GM12878 (cell line): ENCODE results near the gene SLC6A12. TPM values are rescaled to one million over a fixed set of nuclear protein-coding genes. Genes with fewer than 3 reads are reported as not detected.

ENCODE experiments used
- ATAC-seq: fragments of 200-7000 bp; cut with Tn5 transposase; 3 replicates; pipeline ENCODE4 v1.9.1; 2020; ENCODE audit warnings: mild to moderate bottlenecking, moderate library complexity
- BruUV-seq: library from RNA; stranded (reverse); fragments of 400-500 nt; replicated peaks from 2 replicates; lab custom pipeline; 2021; lab: Mats Ljungman, UMichigan
- CTCF ChIA-PET: fragments of 300-600 bp; sonication (Branson Sonifier 250); formaldehyde crosslinking; extraction: SDS; loops from one replicate; lab custom pipeline; 2021; ENCODE audit warnings: inconsistent platforms; lab: Yijun Ruan, JAX
- POLR2A ChIA-PET: fragments of 350-600 bp; formaldehyde crosslinking; extraction: SDS; loops from one replicate; lab custom pipeline; 2021; ENCODE audit warnings: inconsistent platforms; lab: Charles Lee
- RAD21 ChIA-PET: fragments of 300-600 bp; sonication (Branson Sonifier 250); formaldehyde crosslinking; loops from one replicate; lab custom pipeline; 2023; ENCODE audit warnings: antibody characterized with exemption; ENCODE audit not compliant: unreplicated experiment; lab: Charles Lee
- SMC1A ChIA-PET: fragments of 300-600 bp; sonication (Branson Sonifier 250); formaldehyde crosslinking; loops from one replicate; lab custom pipeline; 2023; ENCODE audit not compliant: unreplicated experiment, uncharacterized antibody; lab: Charles Lee
- DNase-seq: peaks from one replicate; pipeline ENCODE4 v3.0.0-alpha.2; 2011; ENCODE audit warnings: low read depth, low spot score
- FAIRE-seq: peaks from 3 replicates; lab custom pipeline; 2011; peaks lifted over from hg19 to GRCh38; lab: Jason Lieb, UNC
- H2AFZ ChIP-seq: 2 replicates; pipeline ENCODE4 v1.6.0; 2011; ENCODE audit warnings: low read depth, low read length, control low read depth; ENCODE audit not compliant: control insufficient read depth
- H3K27ac ChIP-seq: 2 replicates; pipeline ENCODE4 v1.5.1; 2011; ENCODE audit warnings: control low read depth; ENCODE audit not compliant: control insufficient read depth, insufficient read depth
- H3K27me3 ChIP-seq, 2 experiments: replicated peaks in 1 of 2; 2 replicates each; pipeline versions ENCODE4 v1.6.0 to v1.6.1; 2011; ENCODE audit warnings: low read length in 1 of 2; ENCODE audit not compliant: control insufficient read depth in 2 of 2, insufficient read depth in 2 of 2
- H3K36me3 ChIP-seq, 2 experiments: 2 replicates each; pipeline ENCODE4 v1.5.1; 2011; ENCODE audit warnings: low read length in 1 of 2; ENCODE audit not compliant: control insufficient read depth in 2 of 2, insufficient read depth in 2 of 2
- H3K4me1 ChIP-seq: 2 replicates; pipeline ENCODE4 v1.6.1; 2011; ENCODE audit warnings: mild to moderate bottlenecking, low read length, moderate library complexity, mixed read lengths; ENCODE audit not compliant: control insufficient read depth, insufficient read depth
- H3K4me2 ChIP-seq: 2 replicates; pipeline ENCODE4 v1.6.0; 2011; ENCODE audit warnings: control low read depth; ENCODE audit not compliant: control insufficient read depth, insufficient read depth
- H3K4me3 ChIP-seq: fragments of 200-600 bp; sonication (generic); 2 replicates; pipeline ENCODE4 v1.5.1; 2016
- H3K79me2 ChIP-seq: 2 replicates; pipeline ENCODE4 v1.6.0; 2011; ENCODE audit warnings: low read length; ENCODE audit not compliant: control insufficient read depth, insufficient read depth
- H3K9ac ChIP-seq: 2 replicates; pipeline ENCODE4 v1.8.0; 2011; ENCODE audit warnings: low read length, control low read depth, mixed read lengths; ENCODE audit not compliant: control insufficient read depth, insufficient read depth
- H3K9me3 ChIP-seq: replicated peaks from 3 replicates; pipeline ENCODE4 v1.5.1; 2011; ENCODE audit warnings: mild to moderate bottlenecking, low read length; ENCODE audit not compliant: control insufficient read depth, insufficient read depth
- H4K20me1 ChIP-seq: 2 replicates; pipeline ENCODE4 v1.6.0; 2011; ENCODE audit not compliant: control insufficient read depth, insufficient read depth
- ATF7 ChIP-seq: fragments of 450-650 bp; IDR thresholded peaks from 2 replicates; pipeline ENCODE4 v1.6.1; 2016; ENCODE audit warnings: low read depth, mild to moderate bottlenecking
- CBX5 ChIP-seq: sonication (generic); IDR thresholded peaks from 2 replicates; pipeline ENCODE4 v1.6.1; 2016; ENCODE audit warnings: low read depth, moderate library complexity, mild to moderate bottlenecking, inconsistent platforms
- HCFC1 ChIP-seq: fragments of 150-350 bp; IDR thresholded peaks from 2 replicates; pipeline ENCODE4 v1.6.1; 2014; ENCODE audit warnings: low read length
- PML ChIP-seq: IDR thresholded peaks from 2 replicates; pipeline ENCODE4 v1.6.1; 2012; ENCODE audit warnings: low read length, inconsistent platforms
- SIN3A ChIP-seq: IDR thresholded peaks from 2 replicates; pipeline ENCODE4 v1.6.1; 2012; ENCODE audit warnings: low read depth, low read length, improper control_type of control experiment
- SREBF2 ChIP-seq: IDR thresholded peaks from 2 replicates; pipeline ENCODE4 v1.6.1; 2012; ENCODE audit warnings: mild to moderate bottlenecking, low read length
- STAT3 ChIP-seq: IDR thresholded peaks from 2 replicates; pipeline ENCODE4 v1.6.1; 2011; ENCODE audit warnings: low read depth, low read length, improper control_type of control experiment
- SUPT20H ChIP-seq: IDR thresholded peaks from 2 replicates; pipeline ENCODE4 v1.6.1; 2011; ENCODE audit warnings: low read depth, mild to moderate bottlenecking, low read length, moderate library complexity, borderline replicate concordance; ENCODE audit not compliant: control insufficient read depth
- TAF1 ChIP-seq: IDR thresholded peaks from 2 replicates; pipeline ENCODE4 v1.6.1; 2011; ENCODE audit warnings: mild to moderate bottlenecking, low read depth, low read length, borderline replicate concordance
- ZNF24 ChIP-seq: fragments of 450-650 bp; IDR thresholded peaks from 2 replicates; pipeline ENCODE4 v1.6.1; 2017; ENCODE audit warnings: antibody characterized with exemption, mild to moderate bottlenecking
- ZSCAN29 ChIP-seq: fragments of 450-650 bp; IDR thresholded peaks from 2 replicates; pipeline ENCODE4 v1.6.1; 2017; ENCODE audit warnings: mild to moderate bottlenecking, moderate library complexity
- WGBS: methylation state at CpG from one replicate; pipeline ENCODE4 v1.1.6; 2016; ENCODE audit warnings: low lambda C conversion rate; ENCODE audit not compliant: insufficient replicate concordance, insufficient coverage; ENCODE audit errors: missing lambda C conversion rate; 5-methylcytosine and 5-hydroxymethylcytosine counted together
- in situ Hi-C: fragments of 300-500 bp; cut with MboI; formaldehyde crosslinking; loops from 9 replicates; pipeline ENCODE4 v1.14.3; 2018; ENCODE audit warnings: mixed read lengths
- intact Hi-C: fragments of 100-400 bp; cut with micrococcal nuclease; formaldehyde crosslinking; loops from one replicate; pipeline ENCODE4 v1.14.2; 2022; ENCODE audit not compliant: unreplicated experiment
- polyA plus RNA-seq, 11 experiments: library from polyadenylated mRNA; depleted of rRNA in 4 of 11; unstranded in 6 of 11; stranded (reverse) in 5 of 11; fragments of >200 nt; fragmentation: Nextera tagmentation in 4 of 11; fragmentation: Illumina TruSeq in 1 of 11; extraction: Ambion mirVana in 4 of 11; extraction: Trizol in 1 of 11; gene quantifications; 1 replicate in 1 of 11; 2 replicates in 10 of 11; pipeline versions ENCODE4 v1.2.1 to v1.2.3, GENCODE V29; 2011 to 2016; ENCODE audit warnings: inconsistent platforms in 2 of 11, missing spikeins in 2 of 11, low read depth in 1 of 11
- total RNA-seq, 4 experiments: library from RNA; depleted of rRNA in 3 of 4; stranded (reverse); fragments of >200 nt in 3 of 4; fragmentation: Illumina TruSeq in 1 of 4; extraction: Trizol in 1 of 4; gene quantifications; 2 replicates each; pipeline versions ENCODE4 v1.2.1 to v1.2.3, GENCODE V29; 2013 to 2021
- TF ChIP-seq, protein P1 (sequence below): IDR thresholded peaks from 2 replicates; pipeline ENCODE4 v1.6.1; 2011; ENCODE audit warnings: low read depth, mild to moderate bottlenecking, low read length, moderate library complexity, borderline replicate concordance; ENCODE audit errors: extremely low read depth
- TF ChIP-seq, protein P2 (sequence below): fragments of 450-650 bp; IDR thresholded peaks from 2 replicates; pipeline ENCODE4 v1.6.1; 2014; ENCODE audit warnings: mild to moderate bottlenecking

Gene SLC6A12
- total and polyA plus RNA-seq, 10 of the 15 experiments (the other 5 are each of a cell fraction or from before 2014, with no cell fraction given) = 0.06 to 0.11 (median 0.07) TPM; not detected in 7

DNA sequence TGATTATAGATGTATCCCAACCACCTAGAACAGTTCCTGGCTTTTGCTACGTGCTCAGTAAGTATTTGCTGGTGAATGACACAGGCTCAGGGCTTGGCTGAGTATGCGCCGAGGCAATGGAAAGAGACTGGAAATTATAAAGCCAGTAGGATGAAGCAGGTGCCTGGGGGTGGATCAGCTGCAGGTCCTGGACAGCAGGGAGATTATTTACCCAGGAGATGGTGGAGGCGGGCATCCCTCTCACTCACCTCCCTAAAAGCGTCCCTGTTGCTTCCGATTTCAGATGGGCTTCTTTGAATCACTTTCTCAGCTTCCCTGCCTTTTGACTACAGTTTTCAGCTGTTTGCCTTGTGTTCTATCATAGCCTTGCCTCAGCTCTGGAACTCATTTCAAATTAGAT lies 42.3 kb upstream of the SLC6A12 start:
- H3K79me2 ChIP-seq = no peaks in the 10 kb centered on the region
- RAD21 ChIA-PET = no interaction called here
- H3K4me3 ChIP-seq = no peak overlapping the region
- FAIRE-seq = no peak
- POLR2A ChIA-PET = no interaction called here
- H2AFZ ChIP-seq = no peak overlapping the region
- no peaks in the 10 kb centered on the region for H3K9me3 ChIP-seq
- no peak overlapping the region for H3K9ac ChIP-seq
- BruUV-seq = no TSS peak
- no peaks in the 10 kb centered on the region for H3K4me1 ChIP-seq
- SMC1A ChIA-PET = no interaction called here
- H3K27me3 ChIP-seq = peaks cover 0 to 6% of the 10 kb centered on the region in 2 experiments; a peak in 2 of 4 replicates
- H3K36me3 ChIP-seq = no peaks in the 10 kb centered on the region
- no peak for DNase-seq
- H4K20me1 ChIP-seq = no peaks in the 10 kb centered on the region
- TF ChIP-seq PML = no peak
- TF ChIP-seq, protein P1, sequence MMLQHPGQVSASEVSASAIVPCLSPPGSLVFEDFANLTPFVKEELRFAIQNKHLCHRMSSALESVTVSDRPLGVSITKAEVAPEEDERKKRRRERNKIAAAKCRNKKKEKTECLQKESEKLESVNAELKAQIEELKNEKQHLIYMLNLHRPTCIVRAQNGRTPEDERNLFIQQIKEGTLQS = no peak
- no peak for TF ChIP-seq ATF7
- TF ChIP-seq ZSCAN29 = no peak
- TF ChIP-seq, protein P2, sequence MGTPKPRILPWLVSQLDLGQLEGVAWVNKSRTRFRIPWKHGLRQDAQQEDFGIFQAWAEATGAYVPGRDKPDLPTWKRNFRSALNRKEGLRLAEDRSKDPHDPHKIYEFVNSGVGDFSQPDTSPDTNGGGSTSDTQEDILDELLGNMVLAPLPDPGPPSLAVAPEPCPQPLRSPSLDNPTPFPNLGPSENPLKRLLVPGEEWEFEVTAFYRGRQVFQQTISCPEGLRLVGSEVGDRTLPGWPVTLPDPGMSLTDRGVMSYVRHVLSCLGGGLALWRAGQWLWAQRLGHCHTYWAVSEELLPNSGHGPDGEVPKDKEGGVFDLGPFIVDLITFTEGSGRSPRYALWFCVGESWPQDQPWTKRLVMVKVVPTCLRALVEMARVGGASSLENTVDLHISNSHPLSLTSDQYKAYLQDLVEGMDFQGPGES = no peak
- TF ChIP-seq TAF1 = no peak
- no peak for TF ChIP-seq HCFC1
- TF ChIP-seq SIN3A = no peak
- no peak for TF ChIP-seq STAT3
- no peak for TF ChIP-seq SREBF2
- no peak for TF ChIP-seq CBX5
- TF ChIP-seq SUPT20H = no peak
- TF ChIP-seq ZNF24 = no peak
- 82% methylated on average over 6 of the region's 6 CpGs for WGBS
- no peak overlapping the region for H3K27ac ChIP-seq
- in situ Hi-C loops = no loop called here
- no peak for ATAC-seq
- H3K4me2 ChIP-seq = no peak overlapping the region
- CTCF ChIA-PET = no interaction called here
- intact Hi-C loops = no loop called here
